Ishikawa (cell line): ENCODE measurements around the gene PLA2G5.

Experiments
- CEBPB ChIP-seq: IDR thresholded peaks from 2 replicates; pipeline ENCODE4 v1.6.1; 2012
- CREB1 ChIP-seq: IDR thresholded peaks from 2 replicates; pipeline ENCODE4 v1.6.1; 2012; ENCODE audit warnings: low read depth
- EGR1 ChIP-seq: IDR thresholded peaks from 2 replicates; pipeline ENCODE4 v1.6.1; 2012
- EP300 ChIP-seq: IDR thresholded peaks from 2 replicates; pipeline ENCODE4 v1.6.1; 2012; ENCODE audit warnings: borderline replicate concordance
- FOXM1 ChIP-seq: IDR thresholded peaks from 2 replicates; pipeline ENCODE4 v1.6.1; 2012; ENCODE audit warnings: low read depth, borderline replicate concordance
- NFIC ChIP-seq: IDR thresholded peaks from 2 replicates; pipeline ENCODE4 v1.6.1; 2012
- RAD21 ChIP-seq: IDR thresholded peaks from 2 replicates; pipeline ENCODE4 v1.6.1; 2012; ENCODE audit warnings: low read depth
- TAF1 ChIP-seq: IDR thresholded peaks from 2 replicates; pipeline ENCODE4 v1.6.1; 2012; ENCODE audit warnings: low read depth, mild to moderate bottlenecking
- TCF12 ChIP-seq: IDR thresholded peaks from 2 replicates; pipeline ENCODE4 v1.6.1; 2012; ENCODE audit warnings: low read depth
- TEAD4 ChIP-seq: IDR thresholded peaks from 2 replicates; pipeline ENCODE4 v1.6.1; 2012
- YY1 ChIP-seq: IDR thresholded peaks from 2 replicates; pipeline ENCODE4 v1.6.1; 2012; ENCODE audit warnings: low read depth
- ZBTB7A ChIP-seq: IDR thresholded peaks from 2 replicates; pipeline ENCODE4 v1.6.1; 2012; ENCODE audit warnings: low read depth
- TF ChIP-seq, protein P1 (sequence below): IDR thresholded peaks from 2 replicates; pipeline ENCODE4 v1.6.1; 2012
- TF ChIP-seq, protein P2 (sequence below): IDR thresholded peaks from 2 replicates; pipeline ENCODE4 v1.6.1; 2012; ENCODE audit warnings: low read depth, mild to moderate bottlenecking
- TF ChIP-seq, protein P3 (sequence below): IDR thresholded peaks from 2 replicates; pipeline ENCODE4 v1.6.1; 2012

Gene PLA2G5

DNA sequence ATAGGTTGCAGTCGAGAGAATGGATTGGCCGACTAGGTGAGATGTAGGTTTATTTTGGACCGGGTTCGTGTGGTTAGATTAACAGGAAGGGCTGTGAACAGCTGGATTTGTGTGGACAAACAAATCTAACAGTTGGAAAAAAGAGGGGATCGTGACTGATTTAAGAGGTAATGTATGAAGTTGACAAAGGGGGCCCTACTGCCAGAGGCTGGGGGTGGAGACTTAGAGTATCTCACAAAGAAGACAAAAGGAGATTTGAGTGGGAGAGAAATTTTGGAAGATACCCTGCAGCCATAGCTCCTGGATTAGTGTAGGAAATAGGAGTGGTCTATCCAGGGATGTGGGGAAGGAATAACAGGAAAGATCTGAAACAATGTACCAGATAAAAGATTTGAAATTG, 38.8 kb upstream of the PLA2G5 start:
- TF ChIP-seq EGR1 (no peak), RAD21 (no peak), CREB1 (no peak), FOXM1 (no peak), ZBTB7A (no peak), YY1 (no peak), TCF12 (no peak), TEAD4 (no peak), CEBPB (no peak)
- TF ChIP-seq, protein P1, sequence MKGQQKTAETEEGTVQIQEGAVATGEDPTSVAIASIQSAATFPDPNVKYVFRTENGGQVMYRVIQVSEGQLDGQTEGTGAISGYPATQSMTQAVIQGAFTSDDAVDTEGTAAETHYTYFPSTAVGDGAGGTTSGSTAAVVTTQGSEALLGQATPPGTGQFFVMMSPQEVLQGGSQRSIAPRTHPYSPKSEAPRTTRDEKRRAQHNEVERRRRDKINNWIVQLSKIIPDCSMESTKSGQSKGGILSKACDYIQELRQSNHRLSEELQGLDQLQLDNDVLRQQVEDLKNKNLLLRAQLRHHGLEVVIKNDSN = no peak
- TF ChIP-seq, protein P2, sequence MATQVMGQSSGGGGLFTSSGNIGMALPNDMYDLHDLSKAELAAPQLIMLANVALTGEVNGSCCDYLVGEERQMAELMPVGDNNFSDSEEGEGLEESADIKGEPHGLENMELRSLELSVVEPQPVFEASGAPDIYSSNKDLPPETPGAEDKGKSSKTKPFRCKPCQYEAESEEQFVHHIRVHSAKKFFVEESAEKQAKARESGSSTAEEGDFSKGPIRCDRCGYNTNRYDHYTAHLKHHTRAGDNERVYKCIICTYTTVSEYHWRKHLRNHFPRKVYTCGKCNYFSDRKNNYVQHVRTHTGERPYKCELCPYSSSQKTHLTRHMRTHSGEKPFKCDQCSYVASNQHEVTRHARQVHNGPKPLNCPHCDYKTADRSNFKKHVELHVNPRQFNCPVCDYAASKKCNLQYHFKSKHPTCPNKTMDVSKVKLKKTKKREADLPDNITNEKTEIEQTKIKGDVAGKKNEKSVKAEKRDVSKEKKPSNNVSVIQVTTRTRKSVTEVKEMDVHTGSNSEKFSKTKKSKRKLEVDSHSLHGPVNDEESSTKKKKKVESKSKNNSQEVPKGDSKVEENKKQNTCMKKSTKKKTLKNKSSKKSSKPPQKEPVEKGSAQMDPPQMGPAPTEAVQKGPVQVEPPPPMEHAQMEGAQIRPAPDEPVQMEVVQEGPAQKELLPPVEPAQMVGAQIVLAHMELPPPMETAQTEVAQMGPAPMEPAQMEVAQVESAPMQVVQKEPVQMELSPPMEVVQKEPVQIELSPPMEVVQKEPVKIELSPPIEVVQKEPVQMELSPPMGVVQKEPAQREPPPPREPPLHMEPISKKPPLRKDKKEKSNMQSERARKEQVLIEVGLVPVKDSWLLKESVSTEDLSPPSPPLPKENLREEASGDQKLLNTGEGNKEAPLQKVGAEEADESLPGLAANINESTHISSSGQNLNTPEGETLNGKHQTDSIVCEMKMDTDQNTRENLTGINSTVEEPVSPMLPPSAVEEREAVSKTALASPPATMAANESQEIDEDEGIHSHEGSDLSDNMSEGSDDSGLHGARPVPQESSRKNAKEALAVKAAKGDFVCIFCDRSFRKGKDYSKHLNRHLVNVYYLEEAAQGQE = no peak
- TF ChIP-seq, protein P3, sequence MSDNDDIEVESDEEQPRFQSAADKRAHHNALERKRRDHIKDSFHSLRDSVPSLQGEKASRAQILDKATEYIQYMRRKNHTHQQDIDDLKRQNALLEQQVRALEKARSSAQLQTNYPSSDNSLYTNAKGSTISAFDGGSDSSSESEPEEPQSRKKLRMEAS = no peak

DNA sequence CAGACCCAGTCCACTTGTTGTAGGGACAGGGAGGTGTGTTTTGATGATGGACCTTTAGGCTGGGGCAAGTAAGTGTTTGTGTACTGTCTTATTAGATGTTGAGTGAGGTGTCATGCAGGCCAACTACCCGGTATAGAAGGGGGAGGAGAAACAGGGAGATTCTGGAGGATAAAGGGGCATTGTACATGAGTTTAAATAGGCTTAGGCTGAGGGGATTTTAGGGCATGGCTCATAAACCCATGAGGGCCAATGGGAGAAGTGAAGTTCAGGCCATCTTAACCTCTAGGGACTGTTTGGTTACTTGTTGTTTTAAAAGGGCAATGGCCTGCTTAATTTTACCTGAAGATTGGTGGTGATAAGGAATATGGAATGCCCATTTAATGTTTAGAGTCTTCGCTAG, 38.2 kb upstream of the PLA2G5 start:
- no peak for TF ChIP-seq FOXM1

DNA sequence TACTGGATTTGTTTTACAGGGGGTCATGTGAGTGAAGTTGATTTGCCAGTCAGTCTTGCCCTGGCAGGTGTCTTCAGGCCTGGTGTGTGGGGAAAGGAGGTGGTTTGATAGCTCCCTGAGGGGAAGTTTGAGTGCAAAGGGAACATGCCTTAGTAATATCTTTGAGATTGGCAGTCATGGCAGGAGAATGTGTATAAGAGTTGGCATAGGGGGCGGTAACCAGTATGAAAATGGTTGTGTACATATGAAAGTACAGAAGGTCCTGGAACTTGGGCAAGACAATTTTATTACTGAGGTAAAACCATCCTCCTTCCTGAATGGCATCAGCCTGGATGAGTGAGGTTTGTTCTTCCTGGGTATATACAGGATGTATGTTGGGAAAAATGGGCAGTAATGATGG, 37.6 kb upstream of the PLA2G5 start:
- TF ChIP-seq, protein P3 = no peak
- TF ChIP-seq TAF1 = no peak
- TF ChIP-seq NFIC = no peak
- TF ChIP-seq TEAD4 = no peak
- TF ChIP-seq, protein P2 = no peak
- no peak for TF ChIP-seq RAD21
- TF ChIP-seq FOXM1 = no peak
- TF ChIP-seq ZBTB7A = no peak
- TF ChIP-seq, protein P1 = no peak
- no peak for TF ChIP-seq EP300
- TF ChIP-seq CREB1 = no peak
- no peak for TF ChIP-seq EGR1
- TF ChIP-seq TCF12 = no peak
- no peak for TF ChIP-seq CEBPB
- TF ChIP-seq YY1 = no peak

DNA sequence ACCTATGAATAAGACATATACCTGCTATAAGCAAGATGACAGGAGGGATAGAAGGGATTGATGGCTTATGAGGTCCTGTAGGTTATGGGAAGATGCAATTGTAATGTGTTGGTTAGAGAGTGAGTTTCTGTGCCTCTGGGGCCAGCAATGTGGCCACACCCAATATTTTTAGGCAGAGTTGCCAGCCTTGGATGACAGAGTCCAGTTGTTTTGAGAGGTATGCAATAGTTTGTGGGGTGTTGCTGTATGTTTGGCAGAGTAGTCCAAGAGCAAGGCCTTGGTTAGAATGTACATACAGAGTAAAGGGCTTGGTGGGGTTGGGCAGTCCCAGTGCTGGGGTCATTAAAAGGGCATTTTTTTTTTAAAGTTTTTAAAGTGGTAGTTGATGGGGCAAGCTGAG, 36.6 kb upstream of the PLA2G5 start:
- TF ChIP-seq RAD21 = no peak
- TF ChIP-seq EP300 = no peak
- TF ChIP-seq EGR1 = no peak
- TF ChIP-seq FOXM1 = no peak

DNA sequence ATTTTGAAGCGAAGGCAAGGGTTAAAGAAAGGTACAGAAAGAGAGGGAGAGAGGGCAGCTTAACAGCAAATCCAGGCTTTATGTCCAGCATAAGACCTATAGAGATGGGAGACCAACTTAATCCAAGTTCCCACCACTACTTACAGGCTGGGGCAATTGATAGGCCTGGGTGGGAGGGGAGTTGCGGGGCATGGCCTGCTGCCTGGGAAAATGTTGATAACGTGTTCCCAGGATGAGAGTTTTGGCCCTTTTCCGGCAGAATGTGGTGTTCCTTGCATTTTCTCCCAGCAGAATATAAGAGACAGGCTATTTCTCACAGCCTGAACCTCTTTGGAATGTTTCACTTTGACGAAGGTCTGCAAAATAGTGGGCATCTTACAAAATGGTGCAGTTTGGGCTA, 34.9 kb upstream of the PLA2G5 start:
- TF ChIP-seq FOXM1 = no peak
- TF ChIP-seq, protein P2 = no peak
- TF ChIP-seq EGR1 = no peak
- no peak for TF ChIP-seq TAF1
- TF ChIP-seq, protein P3 = no peak
- TF ChIP-seq TEAD4 = no peak
- TF ChIP-seq ZBTB7A = no peak
- no peak for TF ChIP-seq NFIC
- no peak for TF ChIP-seq TCF12
- TF ChIP-seq, protein P1 = no peak
